Testis (tissue), 3 donors: ENCODE measurements around the gene ZBTB40. TPM values are rescaled to one million over a fixed set of nuclear protein-coding genes. Genes with fewer than 3 reads are reported as not detected.
A peak's percentile ranks its signal among the peaks of the same experiment; 100 is the strongest.

Source experiments
- DNase-seq: peaks from one replicate; pipeline ENCODE4 v3.0.0-alpha.2; 2019
- H3K27ac ChIP-seq, 2 donors: fragments of 200-600 bp; sonication (generic); one replicate each; pipeline ENCODE4 v1.5.1; 2019
- H3K27me3 ChIP-seq: fragments of 200-600 bp; sonication (generic); one replicate; pipeline ENCODE4 v1.5.1; 2019
- H3K36me3 ChIP-seq: fragments of 200-600 bp; sonication (generic); one replicate; pipeline ENCODE4 v1.5.1; 2017; ENCODE audit warnings: low read depth; ENCODE audit errors: missing control alignments
- H3K4me1 ChIP-seq: fragments of 200-600 bp; sonication (generic); one replicate; pipeline ENCODE4 v1.5.1; 2019
- H3K4me3 ChIP-seq, 2 donors: fragments of 200-600 bp; sonication (generic); one replicate each; pipeline ENCODE4 v1.5.1; 2017 to 2019
- H3K9me3 ChIP-seq: fragments of 200-600 bp; sonication (generic); one replicate; pipeline ENCODE4 v1.5.1; 2017
- POLR2A ChIP-seq: fragments of 450-650 bp; IDR thresholded peaks from one replicate; pipeline ENCODE4 v1.6.1; 2017; ENCODE audit warnings: antibody characterized with exemption, mild to moderate bottlenecking, moderate library complexity
- WGBS, 2 donors: methylation state at CpG; one replicate each; pipeline ENCODE4 v1.1.5; 2018; 5-methylcytosine and 5-hydroxymethylcytosine counted together
- intact Hi-C: fragments of 100-400 bp; cut with DNase I; formaldehyde crosslinking; loops from one replicate; pipeline ENCODE4 v1.15.1; 2023; ENCODE audit warnings: low total_unique reads
- polyA plus RNA-seq: library from polyadenylated mRNA; stranded (reverse); fragments of 350-450 nt; fragmentation: Illumina TruSeq; extraction: RNeasy Lipid Tissue Mini Kit (QIAGEN cat#74804); gene quantifications from one replicate; pipeline ENCODE4 v1.2.3, GENCODE V29; 2014; ENCODE audit warnings: low read depth, low replicate concordance; ENCODE audit not compliant: insufficient read depth
- total RNA-seq, 2 donors: library from RNA; depleted of rRNA; stranded (reverse); fragments of >200 nt; gene quantifications; one replicate each; pipeline ENCODE4 v1.2.3, GENCODE V29; 2016
- TF ChIP-seq, protein P1 (sequence below), 3 experiments: fragments of 450-650 bp in 2 of 3; fragments of 200-600 bp in 1 of 3; sonication (generic) in 1 of 3; IDR thresholded peaks; one replicate each; pipeline ENCODE4 v1.5.1; 2016 to 2019; ENCODE audit warnings: antibody characterized with exemption in 3 of 3, mild to moderate bottlenecking in 2 of 3, moderate library complexity in 1 of 3

Gene ZBTB40
- total and polyA plus RNA-seq, 3 donors from 2014 or later, result 15.6 to 28.6 (median 28.1) TPM

DNA sequence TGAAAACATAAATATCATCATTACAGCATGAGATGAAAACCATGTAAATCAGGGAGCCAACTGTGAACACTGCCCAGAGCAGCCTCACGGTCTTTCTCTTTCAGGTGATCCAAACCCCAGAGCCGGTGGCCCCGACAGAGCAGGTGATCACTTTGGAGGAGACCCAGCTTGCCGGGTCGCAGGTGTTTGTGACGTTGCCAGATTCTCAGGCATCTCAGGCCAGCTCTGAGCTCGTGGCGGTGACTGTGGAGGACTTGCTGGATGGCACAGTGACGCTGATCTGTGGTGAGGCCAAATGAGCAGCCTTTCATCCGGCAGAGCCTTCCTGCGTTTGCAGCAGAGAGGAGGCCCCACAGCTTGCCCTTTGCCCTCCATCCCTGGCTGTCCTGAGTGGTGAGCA, 74.4 kb downstream of the ZBTB40 start:
- H3K9me3 ChIP-seq, result no peaks in the 10 kb centered on the region
- no peak overlapping the region for H3K27ac ChIP-seq
- TF ChIP-seq, protein P1, sequence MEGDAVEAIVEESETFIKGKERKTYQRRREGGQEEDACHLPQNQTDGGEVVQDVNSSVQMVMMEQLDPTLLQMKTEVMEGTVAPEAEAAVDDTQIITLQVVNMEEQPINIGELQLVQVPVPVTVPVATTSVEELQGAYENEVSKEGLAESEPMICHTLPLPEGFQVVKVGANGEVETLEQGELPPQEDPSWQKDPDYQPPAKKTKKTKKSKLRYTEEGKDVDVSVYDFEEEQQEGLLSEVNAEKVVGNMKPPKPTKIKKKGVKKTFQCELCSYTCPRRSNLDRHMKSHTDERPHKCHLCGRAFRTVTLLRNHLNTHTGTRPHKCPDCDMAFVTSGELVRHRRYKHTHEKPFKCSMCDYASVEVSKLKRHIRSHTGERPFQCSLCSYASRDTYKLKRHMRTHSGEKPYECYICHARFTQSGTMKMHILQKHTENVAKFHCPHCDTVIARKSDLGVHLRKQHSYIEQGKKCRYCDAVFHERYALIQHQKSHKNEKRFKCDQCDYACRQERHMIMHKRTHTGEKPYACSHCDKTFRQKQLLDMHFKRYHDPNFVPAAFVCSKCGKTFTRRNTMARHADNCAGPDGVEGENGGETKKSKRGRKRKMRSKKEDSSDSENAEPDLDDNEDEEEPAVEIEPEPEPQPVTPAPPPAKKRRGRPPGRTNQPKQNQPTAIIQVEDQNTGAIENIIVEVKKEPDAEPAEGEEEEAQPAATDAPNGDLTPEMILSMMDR (IDR thresholded peaks at IDR 0.05), result no peak
- TF ChIP-seq POLR2A, result no peak
- no peaks in the 10 kb centered on the region for H3K36me3 ChIP-seq
- H3K4me3 ChIP-seq, result no peak overlapping the region
- no peak for DNase-seq
- peaks cover under 1% of the 10 kb centered on the region for H3K4me1 ChIP-seq
- intact Hi-C loops, result no loop called here
- H3K27me3 ChIP-seq, result no peaks in the 10 kb centered on the region
- 88% methylated on average over 9 to 11 of the region's 11 CpGs for WGBS, 2 donors

GRCh38 chr1:22526677-22527076, 75.0 kb downstream of the ZBTB40 start:
- no peaks in the 10 kb centered on the region for H3K36me3 ChIP-seq
- intact Hi-C loops, result no loop called here

GRCh38 chr1:22527122-22527521, 75.5 kb downstream of the ZBTB40 start:
- no peaks in the 10 kb centered on the region for H3K27me3 ChIP-seq
- H3K27ac ChIP-seq, result no peak overlapping the region
- peaks cover 5% of the 10 kb centered on the region for H3K4me1 ChIP-seq
- no peak for DNase-seq
- intact Hi-C loops, result no loop called here
- H3K36me3 ChIP-seq, result no peaks in the 10 kb centered on the region
- H3K9me3 ChIP-seq, result no peaks in the 10 kb centered on the region
- TF ChIP-seq, protein P1 (IDR thresholded peaks at IDR 0.05), result peak in 1 of 3 experiments; percentile 17
- no peak for TF ChIP-seq POLR2A
- no peak overlapping the region for H3K4me3 ChIP-seq
- WGBS, 2 donors, result 70 to 82% methylated on average over 7 of the region's 7 CpGs

More at GRCh38 chr1:22526677-22527076, 75.0 kb downstream of the ZBTB40 start:
- WGBS, 2 donors, result 90% methylated on average over 5 of the region's 5 CpGs
- H3K4me3 ChIP-seq, result no peak overlapping the region
- no peaks in the 10 kb centered on the region for H3K27me3 ChIP-seq
- H3K9me3 ChIP-seq, result no peaks in the 10 kb centered on the region
- DNase-seq, result no peak
- H3K4me1 ChIP-seq, result peaks cover 5% of the 10 kb centered on the region
- TF ChIP-seq, protein P1 (IDR thresholded peaks at IDR 0.05), result no peak
- no peak for TF ChIP-seq POLR2A
- H3K27ac ChIP-seq, result no peak overlapping the region

- 82 to 89% methylated on average over 15 of the region's 15 CpGs for WGBS, 2 donors
- Histone ChIP-seq H3K4me1 (peaks cover 5% of the 10 kb centered on the region), H3K27ac (no peak overlapping the region), H3K27me3 (no peaks in the 10 kb centered on the region), H3K9me3 (no peaks in the 10 kb centered on the region), H3K36me3 (no peaks in the 10 kb centered on the region), H3K4me3 (no peak overlapping the region)
- no peak for DNase-seq
- intact Hi-C loops, result no loop called here
- TF ChIP-seq, protein P1 (IDR thresholded peaks at IDR 0.05), result no peak
- no peak for TF ChIP-seq POLR2A
Measured at GRCh38 chr1:22527555-22528296, 76.1 kb downstream of the ZBTB40 start.

- H3K36me3 ChIP-seq, result no peaks in the 10 kb centered on the region
- H3K27me3 ChIP-seq, result no peaks in the 10 kb centered on the region
- intact Hi-C loops, result no loop called here
- no peak for DNase-seq
- no peak overlapping the region for H3K27ac ChIP-seq
- TF ChIP-seq POLR2A, result no peak
- TF ChIP-seq, protein P1 (IDR thresholded peaks at IDR 0.05), result no peak
- no peaks in the 10 kb centered on the region for H3K9me3 ChIP-seq
- WGBS, 2 donors, result 93 to 97% methylated on average over 7 of the region's 7 CpGs
- H3K4me3 ChIP-seq, result no peak overlapping the region
- H3K4me1 ChIP-seq, result peaks cover 10% of the 10 kb centered on the region
Measured at GRCh38 chr1:22528451-22528850, 76.8 kb downstream of the ZBTB40 start.
